Medulla oblongata (tissue), 1 donor: ENCODE measurements around the gene ECPAS.
"Not testable (repeated sequence)": the region's sequence is repeated elsewhere in the genome, so short reads cannot be mapped to it uniquely, and the experiment has no call there.

Source experiments
- DNase-seq: peaks from one replicate; pipeline ENCODE4 v3.0.0-alpha.2; 2015; ENCODE audit errors: extremely low spot score

The ECPAS gene

DNA sequence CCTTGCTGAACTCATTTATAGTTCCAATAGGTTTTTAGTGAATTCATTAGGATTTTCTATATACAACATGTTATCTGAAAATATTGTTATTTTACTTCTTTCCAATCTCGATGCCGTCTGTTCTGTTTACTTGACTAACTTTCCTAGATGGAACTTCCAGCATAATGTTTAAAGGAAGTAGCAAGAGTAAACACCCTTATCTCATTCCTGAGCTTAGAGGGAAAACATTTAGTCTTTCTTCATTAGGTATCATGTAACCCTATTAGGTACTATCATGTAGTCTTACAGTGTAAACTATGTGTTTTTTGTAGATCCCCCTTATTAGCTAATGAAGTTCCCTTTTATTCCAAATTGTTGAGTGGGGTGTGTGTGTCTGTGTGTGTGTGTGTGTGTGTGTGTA, 131.6 kb downstream of the ECPAS start:
- no peak for DNase-seq

DNA sequence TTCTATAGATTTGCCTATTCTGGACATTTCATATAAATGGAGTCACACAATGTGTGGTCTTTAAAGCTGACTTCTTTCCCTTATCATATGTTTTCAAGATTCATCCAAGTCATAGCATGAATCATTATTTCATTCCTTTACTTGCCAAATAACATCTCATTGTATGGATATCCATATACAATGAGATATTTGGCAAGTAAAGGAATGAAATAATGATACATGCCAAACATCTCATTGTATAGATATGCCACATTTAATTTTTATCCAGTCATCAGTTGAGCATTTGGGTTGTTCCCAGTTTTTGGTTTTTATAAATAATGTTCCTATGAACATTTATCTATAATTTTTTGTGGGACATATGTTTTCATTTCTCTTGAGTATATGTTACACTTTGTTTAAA, 133.6 kb downstream of the ECPAS start:
- no peak for DNase-seq

DNA sequence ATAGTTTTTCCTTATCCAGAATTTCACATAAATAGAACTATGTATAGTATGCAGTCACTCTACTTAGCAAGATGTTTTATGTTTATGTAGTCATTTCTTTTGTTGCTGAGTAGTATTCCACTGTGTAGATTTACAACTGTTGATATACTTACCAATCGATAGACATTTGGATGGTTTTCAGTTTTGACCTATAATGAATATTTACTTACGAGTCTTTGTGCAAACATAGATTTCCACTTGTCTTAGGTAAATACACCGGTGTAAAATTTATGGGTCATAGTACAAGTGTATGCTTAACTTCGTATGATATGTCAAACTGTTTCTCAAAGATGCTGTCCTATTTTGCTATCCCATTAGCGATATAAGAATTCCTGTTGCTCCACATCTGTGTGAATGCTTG, 134.4 kb downstream of the ECPAS start:
- no peak for DNase-seq

DNA sequence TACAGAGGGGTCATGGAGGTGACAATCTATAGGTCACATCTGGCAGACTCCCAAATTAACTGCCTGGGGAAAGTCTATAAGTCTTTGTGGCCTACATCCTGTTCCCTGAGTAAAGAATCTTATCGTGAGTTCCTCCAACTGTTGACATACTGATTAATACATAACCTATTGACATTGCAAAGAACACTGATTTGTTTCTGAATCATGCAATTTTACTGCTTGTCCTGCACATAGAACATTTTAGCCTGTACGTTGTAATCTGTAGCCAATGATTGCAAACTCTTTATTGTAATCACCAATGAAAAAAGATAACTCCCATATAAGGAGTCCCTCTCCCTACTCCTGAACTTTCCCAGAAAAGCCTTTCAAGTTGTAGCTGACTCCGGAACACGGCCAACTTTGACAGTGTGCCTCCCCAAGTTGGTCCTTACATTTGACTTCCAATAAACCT, 135.3 kb downstream of the ECPAS start:
- DNase-seq: no peak

DNA sequence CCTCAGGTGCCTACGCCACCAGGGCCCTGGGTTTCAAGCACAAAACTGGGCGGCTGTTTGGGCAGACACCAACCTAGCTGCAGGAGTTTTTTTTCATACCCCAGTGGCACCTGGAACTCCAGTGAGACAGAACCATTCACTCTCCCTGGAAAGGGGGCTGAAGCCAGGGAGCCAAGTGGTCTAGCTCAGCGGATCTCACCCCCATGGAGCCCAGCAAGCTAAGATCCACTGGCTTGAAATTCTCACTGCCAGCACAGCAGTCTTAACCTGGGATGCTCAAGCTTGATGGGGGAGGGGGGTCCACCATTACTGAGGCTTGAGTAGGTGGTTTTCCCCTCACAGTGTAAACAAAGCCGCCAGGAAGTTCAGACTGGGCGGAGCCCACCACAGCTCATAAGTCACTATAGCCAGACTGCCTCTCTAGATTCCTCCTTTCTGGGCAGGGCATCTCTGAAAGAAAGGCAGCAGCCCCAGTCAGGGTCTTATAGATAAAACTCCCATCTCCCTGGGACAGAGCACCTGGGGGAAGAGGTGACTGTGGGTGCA, 149.8 kb downstream of the ECPAS start:
- DNase-seq: not testable (repeated sequence)

DNA sequence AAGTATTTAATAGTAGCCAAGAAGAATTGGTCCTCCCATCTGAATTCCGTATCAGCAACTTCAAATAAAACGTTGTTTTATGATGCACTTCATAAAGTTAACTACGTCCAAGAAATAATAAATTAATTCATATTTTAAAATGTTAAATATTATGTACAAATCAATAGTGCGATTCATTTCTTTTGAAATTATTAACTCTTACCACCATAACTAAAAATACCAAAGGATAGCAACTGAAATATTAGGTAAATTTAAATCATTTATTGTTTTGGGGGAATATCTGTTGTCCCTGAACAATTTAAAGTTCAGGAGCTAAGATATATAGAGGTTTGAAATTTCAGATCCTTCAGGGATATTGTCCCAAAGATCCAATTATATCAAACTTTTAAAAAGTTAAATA, 154.1 kb downstream of the ECPAS start, which contains the start of gene OR2K2:
OR2K2 (minus strand) TSS at position 101 of the 400 bp plus-strand sequence. CDS start 1,791 bp downstream, outside the sequence.
- DNase-seq: no peak

DNA sequence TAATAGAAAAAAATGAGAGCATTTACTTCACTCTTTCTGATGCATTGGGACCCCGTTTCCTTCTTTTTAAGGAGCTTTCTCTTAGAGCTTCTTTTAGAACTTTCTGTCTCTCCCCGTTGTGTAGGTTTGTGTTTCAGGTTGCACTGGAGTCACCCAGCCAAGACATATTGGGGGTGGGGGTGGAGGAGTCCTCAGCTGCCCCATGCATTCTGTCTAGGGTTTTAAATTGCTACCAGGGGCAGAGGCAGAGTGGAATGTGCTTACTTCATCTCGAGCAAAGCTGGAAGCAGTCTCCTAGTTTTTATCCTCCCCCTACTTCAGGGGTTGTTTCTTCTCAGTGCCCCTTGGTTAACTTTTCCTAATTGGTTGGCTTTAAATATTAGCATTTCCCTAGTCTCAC, 163.6 kb downstream of the ECPAS start:
- DNase-seq: no peak

DNA sequence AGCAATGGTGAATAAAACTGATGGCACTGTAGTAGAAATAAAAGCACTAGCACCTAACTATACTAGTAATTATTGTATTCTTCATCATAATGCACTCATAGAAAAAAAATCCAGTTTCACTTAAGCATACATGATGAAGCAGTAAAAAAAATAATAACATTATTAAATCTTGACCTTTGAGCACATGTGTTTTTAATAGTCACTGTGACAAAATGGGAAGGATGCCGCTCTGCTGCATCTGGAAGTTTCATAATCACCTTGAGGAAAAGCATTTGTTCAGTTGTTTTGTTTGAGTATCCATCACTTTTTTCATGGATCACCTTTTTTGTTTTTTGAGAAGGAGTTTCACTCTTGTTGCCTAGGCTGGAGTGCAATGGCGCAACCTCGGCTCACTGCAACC, 167.4 kb downstream of the ECPAS start:
- no peak for DNase-seq
